ENCODE measurements around the gene PAPSS2. TPM values are rescaled to one million over a fixed set of nuclear protein-coding genes. Genes with fewer than 3 reads are reported as not detected.

The PAPSS2 gene
- total RNA-seq, 1 donor from 2014 or later, result 21.1 TPM

DNA sequence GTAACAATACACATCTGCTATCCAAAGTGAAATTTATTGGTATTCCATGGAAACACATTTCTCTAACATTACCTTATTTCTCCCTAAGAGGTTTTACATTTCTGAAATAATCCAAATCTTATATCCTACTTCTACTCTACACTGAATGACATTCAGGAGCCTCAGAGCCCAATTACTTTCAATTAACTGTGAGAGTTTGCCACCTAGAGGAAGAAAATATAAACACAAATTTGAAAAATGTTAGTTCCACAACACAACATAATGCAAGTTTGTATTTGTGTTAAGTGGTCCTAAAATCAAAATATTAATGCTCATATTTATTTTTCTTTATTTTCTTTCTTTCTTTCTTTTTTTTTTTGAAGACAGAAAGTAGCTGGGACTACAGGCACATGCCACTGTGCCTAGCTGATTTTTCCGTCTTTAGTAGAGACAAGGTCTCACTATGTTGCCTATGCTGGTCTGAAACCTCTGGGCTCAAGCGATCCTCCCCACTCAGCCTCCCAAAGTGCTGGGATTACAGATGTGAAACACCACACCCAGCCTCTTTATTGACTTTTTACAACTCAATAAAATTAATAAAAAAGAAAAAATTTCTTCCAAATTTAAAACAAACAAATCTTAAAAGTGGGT is 112.3 kb downstream of the PAPSS2 start:
- no peaks in the 10 kb centered on the region for H3K4me1 Mint-ChIP-seq (ENCODE audit: unreplicated experiment)
- peaks cover 32% of the 10 kb centered on the region for H3K36me3 Mint-ChIP-seq
- no peaks in the 10 kb centered on the region for H3K27me3 Mint-ChIP-seq
- H3K27ac Mint-ChIP-seq, result no peak overlapping the region
- DNase-seq (ENCODE audit: extremely low spot score, unreplicated experiment), result no peak
- TF ChIP-seq, protein P1, sequence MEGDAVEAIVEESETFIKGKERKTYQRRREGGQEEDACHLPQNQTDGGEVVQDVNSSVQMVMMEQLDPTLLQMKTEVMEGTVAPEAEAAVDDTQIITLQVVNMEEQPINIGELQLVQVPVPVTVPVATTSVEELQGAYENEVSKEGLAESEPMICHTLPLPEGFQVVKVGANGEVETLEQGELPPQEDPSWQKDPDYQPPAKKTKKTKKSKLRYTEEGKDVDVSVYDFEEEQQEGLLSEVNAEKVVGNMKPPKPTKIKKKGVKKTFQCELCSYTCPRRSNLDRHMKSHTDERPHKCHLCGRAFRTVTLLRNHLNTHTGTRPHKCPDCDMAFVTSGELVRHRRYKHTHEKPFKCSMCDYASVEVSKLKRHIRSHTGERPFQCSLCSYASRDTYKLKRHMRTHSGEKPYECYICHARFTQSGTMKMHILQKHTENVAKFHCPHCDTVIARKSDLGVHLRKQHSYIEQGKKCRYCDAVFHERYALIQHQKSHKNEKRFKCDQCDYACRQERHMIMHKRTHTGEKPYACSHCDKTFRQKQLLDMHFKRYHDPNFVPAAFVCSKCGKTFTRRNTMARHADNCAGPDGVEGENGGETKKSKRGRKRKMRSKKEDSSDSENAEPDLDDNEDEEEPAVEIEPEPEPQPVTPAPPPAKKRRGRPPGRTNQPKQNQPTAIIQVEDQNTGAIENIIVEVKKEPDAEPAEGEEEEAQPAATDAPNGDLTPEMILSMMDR (conservative IDR thresholded peaks at IDR 0.05), result peak; percentile 75
- H3K9me3 Mint-ChIP-seq, result no peaks in the 10 kb centered on the region
- H3K4me3 Mint-ChIP-seq, result no peak overlapping the region

DNA sequence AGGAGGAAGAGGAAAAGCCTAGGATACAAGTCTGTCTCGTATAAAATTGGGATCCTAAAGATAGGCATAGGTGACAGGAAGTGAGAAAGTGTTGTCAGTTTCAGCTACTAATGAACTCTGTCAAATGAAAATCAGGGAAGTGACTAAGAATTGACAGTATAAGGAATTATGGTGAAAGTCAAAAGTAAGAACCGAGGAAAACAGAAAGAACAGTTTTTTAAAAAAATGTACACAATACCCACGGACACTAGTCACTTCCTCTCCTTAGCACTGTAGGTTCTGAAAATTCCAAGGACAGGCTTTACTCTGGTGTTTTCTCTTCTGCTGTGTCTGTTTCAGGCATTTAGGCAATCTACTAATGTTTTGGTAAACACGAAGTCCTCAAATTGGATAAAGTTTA is 116.1 kb downstream of the PAPSS2 start:
- TF ChIP-seq, protein P1 (conservative IDR thresholded peaks at IDR 0.05), result no peak
- Mint-ChIP-seq H3K27ac (no peak overlapping the region), H3K4me3 (no peak overlapping the region), H3K4me1 (ENCODE audit: unreplicated experiment) (no peaks in the 10 kb centered on the region), H3K9me3 (no peaks in the 10 kb centered on the region), H3K36me3 (peaks cover 17% of the 10 kb centered on the region), H3K27me3 (no peaks in the 10 kb centered on the region)
- DNase-seq (ENCODE audit: extremely low spot score, unreplicated experiment), result no peak

DNA sequence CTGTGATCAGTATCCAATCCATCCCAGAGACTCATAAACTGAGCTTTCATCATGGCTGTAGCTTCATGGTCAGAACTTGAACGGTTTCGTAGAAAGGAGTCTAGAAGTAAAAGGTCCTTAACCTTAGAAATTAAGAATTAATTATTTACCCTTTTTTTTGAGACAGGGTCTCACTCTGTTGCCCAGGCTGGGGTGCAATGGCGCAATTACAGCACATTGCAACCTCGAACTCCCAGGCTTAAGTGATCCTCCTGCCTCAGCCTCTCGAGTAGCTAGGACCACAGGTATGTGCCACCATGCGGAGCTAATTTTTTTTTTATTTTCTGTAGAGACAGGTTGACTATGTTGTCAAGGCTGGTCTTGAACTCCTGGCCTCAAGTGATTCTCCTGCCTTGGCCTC is 116.7 kb downstream of the PAPSS2 start:
- H3K4me3 Mint-ChIP-seq, result no peak overlapping the region

DNA sequence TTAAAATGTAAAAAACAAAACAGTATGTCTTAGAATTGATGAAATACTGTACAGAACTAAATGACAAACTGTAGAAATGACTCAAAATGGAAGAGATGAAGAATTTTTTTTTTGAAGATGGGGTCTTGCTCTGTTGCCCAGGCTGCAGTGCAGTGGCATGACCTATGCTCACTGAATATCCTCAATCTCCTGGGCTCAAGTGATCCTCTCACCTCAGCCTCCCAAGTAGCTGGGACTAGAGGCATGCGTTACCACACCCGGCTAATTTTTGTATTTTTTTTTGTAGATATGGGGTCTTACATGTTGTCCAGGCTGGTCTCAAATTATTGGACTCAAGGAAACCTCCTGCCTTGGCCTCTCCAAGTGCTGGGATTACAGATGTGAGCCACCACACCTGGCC is 121.9 kb downstream of the PAPSS2 start:
- no peak for DNase-seq (ENCODE audit: extremely low spot score, unreplicated experiment)
- Mint-ChIP-seq H3K27ac (no peak overlapping the region), H3K4me1 (ENCODE audit: unreplicated experiment) (no peaks in the 10 kb centered on the region), H3K4me3 (no peak overlapping the region), H3K9me3 (no peaks in the 10 kb centered on the region), H3K36me3 (peaks cover 29% of the 10 kb centered on the region), H3K27me3 (no peaks in the 10 kb centered on the region)
- TF ChIP-seq, protein P1 (conservative IDR thresholded peaks at IDR 0.05), result no peak

More for the DNA sequence above, 116.7 kb downstream of the PAPSS2 start:
- DNase-seq (ENCODE audit: extremely low spot score, unreplicated experiment), result no peak
- Mint-ChIP-seq H3K36me3 (peaks cover 19% of the 10 kb centered on the region), H3K27ac (no peak overlapping the region), H3K27me3 (no peaks in the 10 kb centered on the region), H3K9me3 (no peaks in the 10 kb centered on the region), H3K4me1 (ENCODE audit: unreplicated experiment) (no peaks in the 10 kb centered on the region)
- TF ChIP-seq, protein P1 (conservative IDR thresholded peaks at IDR 0.05), result no peak

DNA sequence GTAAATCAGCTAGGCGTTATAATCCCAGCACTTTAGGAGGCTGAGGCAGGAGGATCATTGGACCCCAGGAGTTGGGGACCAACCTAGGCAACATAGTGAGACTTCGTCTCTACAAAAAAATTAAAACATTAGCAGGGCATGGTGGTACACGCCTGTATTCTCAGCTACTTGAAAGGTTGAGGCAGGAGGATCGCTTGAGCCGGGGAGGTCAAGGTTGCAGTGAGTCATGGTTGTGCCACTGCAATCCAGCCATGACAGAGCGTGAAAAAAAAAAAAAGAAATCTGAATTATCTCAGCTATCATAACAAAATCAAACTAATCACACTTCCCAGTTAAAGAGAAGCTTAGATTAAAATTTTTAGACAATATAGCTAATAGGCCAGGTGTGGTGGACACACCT is 123.0 kb downstream of the PAPSS2 start:
- peaks cover 24% of the 10 kb centered on the region for H3K36me3 Mint-ChIP-seq
- DNase-seq (ENCODE audit: extremely low spot score, unreplicated experiment), result no peak
- no peak overlapping the region for H3K4me3 Mint-ChIP-seq
- TF ChIP-seq, protein P1 (conservative IDR thresholded peaks at IDR 0.05), result no peak
- H3K27me3 Mint-ChIP-seq, result no peaks in the 10 kb centered on the region
- no peak overlapping the region for H3K27ac Mint-ChIP-seq
- H3K9me3 Mint-ChIP-seq, result no peaks in the 10 kb centered on the region
- no peaks in the 10 kb centered on the region for H3K4me1 Mint-ChIP-seq (ENCODE audit: unreplicated experiment)
